Ascending aorta (tissue), 2 donors: ENCODE data around the gene HAO2. TPM values are rescaled to one million over a fixed set of nuclear protein-coding genes. Genes with fewer than 3 reads are reported as not detected.

Source experiments
- DNase-seq, 2 donors: peaks; one replicate each; pipeline ENCODE4 v3.0.0-alpha.2; 2019; ENCODE audit warnings: low spot score in 2 of 2
- H3K27ac ChIP-seq, 2 donors: fragments of 200-600 bp; sonication (generic); one replicate each; pipeline ENCODE4 v1.5.1; 2016 to 2017; ENCODE audit warnings: mild to moderate bottlenecking in 1 of 2
- H3K27me3 ChIP-seq: fragments of 200-600 bp; sonication (generic); one replicate; pipeline ENCODE4 v1.5.1; 2017
- H3K36me3 ChIP-seq, 2 donors: fragments of 200-600 bp; sonication (generic); one replicate each; pipeline ENCODE4 v1.5.1; 2016
- H3K4me1 ChIP-seq, 2 donors: fragments of 200-600 bp; sonication (generic); one replicate each; pipeline ENCODE4 v1.5.1; 2016 to 2017; ENCODE audit warnings: mild to moderate bottlenecking in 1 of 2
- H3K4me3 ChIP-seq, 2 donors: fragments of 200-600 bp; sonication (generic); one replicate each; pipeline ENCODE4 v1.5.1; 2016 to 2017; ENCODE audit warnings: mild to moderate bottlenecking in 1 of 2
- H3K9me3 ChIP-seq, 2 donors: fragments of 200-600 bp; sonication (generic); one replicate each; pipeline ENCODE4 v1.5.1; 2016
- intact Hi-C: fragments of 100-400 bp; cut with DNase I; formaldehyde crosslinking; loops from one replicate; pipeline ENCODE4 v1.15.1; 2023
- total RNA-seq: library from RNA; depleted of rRNA; stranded (reverse); fragments of >200 nt; gene quantifications from one replicate; pipeline ENCODE4 v1.1.0, GENCODE V29; 2016
- TF ChIP-seq, protein P1 (sequence below), 3 experiments: fragments of 200-600 bp in 2 of 3; fragments of 450-650 bp in 1 of 3; sonication (generic) in 2 of 3; IDR thresholded peaks; one replicate each; pipeline ENCODE4 v1.5.1; 2016 to 2019; ENCODE audit warnings: antibody characterized with exemption in 3 of 3, mild to moderate bottlenecking in 1 of 3, moderate library complexity in 1 of 3

HAO2 gene
- total RNA-seq, 1 donor from 2014 or later: not detected

DNA sequence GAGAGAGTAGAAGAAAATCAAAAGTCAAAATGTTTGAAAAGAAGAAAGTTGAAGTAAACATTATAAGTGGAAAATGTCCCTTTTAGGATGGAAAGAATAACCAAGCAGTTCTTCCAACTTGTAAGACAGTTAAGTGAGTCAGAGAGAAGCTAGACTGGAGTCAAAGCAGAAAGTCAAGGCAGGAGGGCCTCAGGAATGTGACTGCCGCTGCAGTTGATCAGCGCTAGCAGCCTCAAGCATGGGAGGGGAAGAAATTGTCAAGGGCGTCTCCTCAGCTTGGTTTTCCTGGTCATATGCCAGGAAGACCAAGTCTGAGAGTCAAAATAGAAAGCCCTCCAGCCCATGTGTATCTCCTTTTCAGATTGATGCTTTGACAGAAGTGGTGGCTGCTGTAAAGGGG, 23.2 kb downstream of the HAO2 start:
- TF ChIP-seq, protein P1, sequence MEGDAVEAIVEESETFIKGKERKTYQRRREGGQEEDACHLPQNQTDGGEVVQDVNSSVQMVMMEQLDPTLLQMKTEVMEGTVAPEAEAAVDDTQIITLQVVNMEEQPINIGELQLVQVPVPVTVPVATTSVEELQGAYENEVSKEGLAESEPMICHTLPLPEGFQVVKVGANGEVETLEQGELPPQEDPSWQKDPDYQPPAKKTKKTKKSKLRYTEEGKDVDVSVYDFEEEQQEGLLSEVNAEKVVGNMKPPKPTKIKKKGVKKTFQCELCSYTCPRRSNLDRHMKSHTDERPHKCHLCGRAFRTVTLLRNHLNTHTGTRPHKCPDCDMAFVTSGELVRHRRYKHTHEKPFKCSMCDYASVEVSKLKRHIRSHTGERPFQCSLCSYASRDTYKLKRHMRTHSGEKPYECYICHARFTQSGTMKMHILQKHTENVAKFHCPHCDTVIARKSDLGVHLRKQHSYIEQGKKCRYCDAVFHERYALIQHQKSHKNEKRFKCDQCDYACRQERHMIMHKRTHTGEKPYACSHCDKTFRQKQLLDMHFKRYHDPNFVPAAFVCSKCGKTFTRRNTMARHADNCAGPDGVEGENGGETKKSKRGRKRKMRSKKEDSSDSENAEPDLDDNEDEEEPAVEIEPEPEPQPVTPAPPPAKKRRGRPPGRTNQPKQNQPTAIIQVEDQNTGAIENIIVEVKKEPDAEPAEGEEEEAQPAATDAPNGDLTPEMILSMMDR (IDR thresholded peaks at IDR 0.05): no peak
- intact Hi-C loops: no loop called here

DNA sequence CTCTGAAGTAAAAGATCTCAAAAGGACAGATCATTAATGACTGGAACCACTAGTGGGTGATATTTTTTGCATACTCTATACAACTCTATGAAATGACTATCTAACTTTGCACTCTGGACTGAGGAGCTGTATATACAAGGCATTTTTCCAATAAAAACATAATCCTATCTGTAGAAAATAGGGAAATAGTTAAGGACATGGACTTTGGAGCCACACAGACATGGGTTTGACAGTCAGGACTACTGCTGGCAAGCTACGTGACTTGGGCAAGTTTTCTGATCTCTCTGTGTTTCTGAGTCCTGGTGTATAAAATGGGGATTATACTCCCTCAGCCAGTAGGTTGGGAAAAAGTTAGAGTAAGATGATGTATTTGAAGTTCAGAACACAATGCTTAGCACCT, 25.5 kb downstream of the HAO2 start:
- Histone ChIP-seq H3K4me3 (no peak overlapping the region), H3K4me1 (no peaks in the 10 kb centered on the region), H3K36me3 (no peaks in the 10 kb centered on the region), H3K27me3 (no peaks in the 10 kb centered on the region), H3K27ac (no peak overlapping the region), H3K9me3 (no peaks in the 10 kb centered on the region)
- no peak for DNase-seq
- TF ChIP-seq, protein P1 (IDR thresholded peaks at IDR 0.05): no peak
- intact Hi-C loops: no loop called here

More for the DNA sequence above, 23.2 kb downstream of the HAO2 start:
- Histone ChIP-seq H3K27me3 (no peaks in the 10 kb centered on the region), H3K4me1 (no peaks in the 10 kb centered on the region), H3K36me3 (no peaks in the 10 kb centered on the region), H3K27ac (no peak overlapping the region), H3K9me3 (no peaks in the 10 kb centered on the region), H3K4me3 (no peak overlapping the region)
- DNase-seq: no peak

DNA sequence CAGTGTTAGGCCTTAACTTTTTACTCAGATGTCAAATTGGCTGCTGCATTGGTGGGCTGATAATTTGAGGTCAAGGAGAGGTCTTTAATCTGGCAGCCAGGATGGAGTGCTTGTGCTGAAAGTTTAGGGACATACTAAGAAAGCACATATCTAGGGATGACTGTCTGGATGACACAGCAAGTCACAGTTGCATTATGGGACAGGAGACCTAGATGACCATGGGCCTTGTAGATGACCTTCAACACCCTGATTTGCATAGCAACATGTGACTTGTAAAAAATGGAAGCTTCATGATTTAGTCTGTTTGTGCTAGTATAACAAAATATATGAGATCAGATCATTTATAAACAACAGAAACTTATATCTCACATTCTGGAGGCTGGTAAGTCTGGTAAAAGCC, 28.4 kb downstream of the HAO2 start:
- DNase-seq: no peak

DNA sequence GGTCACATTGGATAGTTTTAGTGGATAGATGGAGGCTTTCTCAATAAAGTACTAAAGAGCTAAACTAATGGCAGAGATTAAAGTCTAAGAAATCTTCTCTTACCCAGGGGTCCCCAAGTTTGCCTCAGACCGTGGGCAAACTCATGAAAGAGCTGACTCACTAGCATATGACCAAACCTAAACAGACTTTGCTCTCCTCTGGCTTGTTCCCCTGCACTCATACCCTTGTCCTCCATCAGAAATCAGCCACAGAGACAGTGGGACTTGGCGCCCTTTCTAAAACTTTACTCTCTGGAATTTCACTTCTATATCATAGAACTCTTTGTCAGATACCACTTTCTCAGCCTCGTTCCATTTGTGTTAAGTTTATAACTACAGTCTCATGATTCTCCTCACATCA, 29.4 kb downstream of the HAO2 start:
- Histone ChIP-seq H3K27ac (no peak overlapping the region), H3K9me3 (no peaks in the 10 kb centered on the region), H3K4me3 (no peak overlapping the region), H3K4me1 (no peaks in the 10 kb centered on the region), H3K36me3 (no peaks in the 10 kb centered on the region), H3K27me3 (no peaks in the 10 kb centered on the region)
- TF ChIP-seq, protein P1 (IDR thresholded peaks at IDR 0.05): no peak
- no peak for DNase-seq
- intact Hi-C loops: no loop called here

More for the DNA sequence above, 28.4 kb downstream of the HAO2 start:
- Histone ChIP-seq H3K27me3 (no peaks in the 10 kb centered on the region), H3K4me3 (no peak overlapping the region), H3K9me3 (no peaks in the 10 kb centered on the region), H3K36me3 (no peaks in the 10 kb centered on the region), H3K27ac (no peak overlapping the region), H3K4me1 (no peaks in the 10 kb centered on the region)
- TF ChIP-seq, protein P1 (IDR thresholded peaks at IDR 0.05): no peak
- intact Hi-C loops: no loop called here

DNA sequence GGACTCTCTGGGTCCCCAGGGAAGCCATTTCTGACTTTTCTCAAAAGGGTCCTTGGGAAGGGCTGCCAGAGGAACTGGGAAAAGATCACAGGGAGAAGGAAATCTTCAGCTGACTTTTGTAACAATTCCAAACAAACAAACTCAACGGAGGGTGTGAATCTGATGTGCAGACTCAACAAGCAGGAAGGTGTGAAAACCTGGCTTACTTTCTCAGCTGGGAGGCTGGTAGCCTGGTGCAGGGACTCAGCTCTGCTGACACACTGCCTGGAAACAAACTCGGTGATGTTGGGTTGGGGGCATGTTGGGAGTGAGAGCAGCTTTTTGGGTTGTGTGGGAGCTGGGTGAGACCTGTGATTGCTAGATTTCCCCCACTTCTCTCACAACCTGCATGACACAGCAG, 36.2 kb downstream of the HAO2 start:
- Histone ChIP-seq H3K27ac (no peak overlapping the region), H3K36me3 (no peaks in the 10 kb centered on the region), H3K9me3 (no peaks in the 10 kb centered on the region), H3K4me3 (no peak overlapping the region), H3K27me3 (no peaks in the 10 kb centered on the region), H3K4me1 (no peaks in the 10 kb centered on the region)
- intact Hi-C loops: no loop called here
- TF ChIP-seq, protein P1 (IDR thresholded peaks at IDR 0.05): no peak
- no peak for DNase-seq

DNA sequence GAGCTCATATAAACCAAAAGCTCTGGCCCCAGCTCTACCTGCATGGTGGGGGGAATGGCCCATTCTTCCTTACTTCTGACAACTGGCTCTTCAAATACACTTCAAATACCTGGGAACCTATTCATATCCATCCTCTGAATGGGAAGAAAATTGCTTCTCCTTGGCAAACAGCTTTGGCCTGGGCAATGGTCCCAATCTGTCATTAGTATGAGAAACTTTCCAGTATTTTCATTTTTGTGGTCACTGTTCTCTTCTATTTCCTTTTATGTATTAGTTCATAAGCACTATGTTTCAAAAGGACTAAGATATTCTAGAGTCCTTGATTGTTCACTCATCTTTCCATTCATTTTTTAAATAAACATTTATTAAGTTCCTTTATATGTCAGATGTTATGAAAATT, 41.1 kb downstream of the HAO2 start:
- TF ChIP-seq, protein P1 (IDR thresholded peaks at IDR 0.05): no peak
- Histone ChIP-seq H3K36me3 (no peaks in the 10 kb centered on the region), H3K27ac (no peak overlapping the region), H3K9me3 (no peaks in the 10 kb centered on the region), H3K4me1 (no peaks in the 10 kb centered on the region), H3K4me3 (no peak overlapping the region), H3K27me3 (no peaks in the 10 kb centered on the region)
- DNase-seq: no peak
- intact Hi-C loops: no loop called here
